GM23338 (cell line): ENCODE results near the gene PARD3. TPM values are rescaled to one million over a fixed set of nuclear protein-coding genes. Genes with fewer than 3 reads are reported as not detected.

Experiments
- ATAC-seq: fragments of 200-7000 bp; cut with Tn5 transposase; 3 replicates; pipeline ENCODE4 v1.9.1; 2020
- DNase-seq: peaks from one replicate; pipeline ENCODE4 v3.0.0-alpha.2; 2015; ENCODE audit warnings: low spot score
- H2AFZ ChIP-seq: fragments of 200-600 bp; sonication (generic); 2 replicates; pipeline ENCODE4 v1.8.0; 2016; ENCODE audit warnings: antibody characterized with exemption, mild to moderate bottlenecking, moderate library complexity
- H3F3A ChIP-seq: fragments of 200-600 bp; sonication (generic); replicated peaks from 2 replicates; pipeline ENCODE4 v1.8.0; 2017; ENCODE audit warnings: antibody characterized with exemption, mixed run types, low read depth
- H3K27ac ChIP-seq: fragments of 200-600 bp; sonication (generic); 2 replicates; pipeline ENCODE4 v1.6.1; 2016; ENCODE audit warnings: low read depth
- H3K27me3 ChIP-seq: fragments of 200-600 bp; sonication (generic); 2 replicates; pipeline ENCODE4 v1.8.0; 2016; ENCODE audit warnings: mild to moderate bottlenecking, mixed run types, moderate library complexity; ENCODE audit not compliant: insufficient read depth
- H3K36me3 ChIP-seq: fragments of 200-600 bp; sonication (generic); 2 replicates; pipeline ENCODE4 v1.8.0; 2016; ENCODE audit warnings: mild to moderate bottlenecking; ENCODE audit not compliant: insufficient read depth
- H3K4me1 ChIP-seq: fragments of 200-600 bp; sonication (generic); 2 replicates; pipeline ENCODE4 v1.8.0; 2016; ENCODE audit warnings: mild to moderate bottlenecking, moderate library complexity; ENCODE audit not compliant: insufficient read depth
- H3K4me2 ChIP-seq: fragments of 200-600 bp; sonication (generic); 2 replicates; pipeline ENCODE4 v1.7.1; 2017; ENCODE audit warnings: mixed run types
- H3K4me3 ChIP-seq: fragments of 200-600 bp; sonication (generic); 2 replicates; pipeline ENCODE4 v1.6.1; 2016; ENCODE audit warnings: mixed run types
- H3K79me2 ChIP-seq: fragments of 200-600 bp; sonication (generic); replicated peaks from 2 replicates; pipeline ENCODE4 v1.8.0; 2017; ENCODE audit warnings: mild to moderate bottlenecking; ENCODE audit not compliant: insufficient read depth
- H3K9me2 ChIP-seq: fragments of 200-600 bp; sonication (generic); 2 replicates; pipeline ENCODE4 v1.8.0; 2017; ENCODE audit not compliant: insufficient read depth
- H4K20me1 ChIP-seq: fragments of 200-600 bp; sonication (generic); replicated peaks from 2 replicates; pipeline ENCODE4 v1.8.0; 2017; ENCODE audit warnings: mild to moderate bottlenecking; ENCODE audit not compliant: insufficient read depth
- H3K27ac Mint-ChIP-seq: 2 replicates; pipeline ENCODE4 v1.8.0; 2020; ENCODE audit warnings: inconsistent platforms, mild to moderate bottlenecking, moderate library complexity, mixed read lengths
- H3K27me3 Mint-ChIP-seq: 3 replicates; pipeline ENCODE4 v1.8.0; 2022; ENCODE audit warnings: low read depth, mild to moderate bottlenecking, moderate library complexity, mixed read lengths, inconsistent platforms; ENCODE audit not compliant: insufficient read depth, poor library complexity
- H3K36me3 Mint-ChIP-seq: 3 replicates; pipeline ENCODE4 v1.8.0; 2021; ENCODE audit warnings: low read depth, mild to moderate bottlenecking, inconsistent platforms, moderate library complexity, mixed read lengths
- H3K4me1 Mint-ChIP-seq: 3 replicates; pipeline ENCODE4 v1.8.0; 2020; ENCODE audit warnings: mild to moderate bottlenecking, inconsistent platforms, mixed read lengths
- H3K4me3 Mint-ChIP-seq: 3 replicates; pipeline ENCODE4 v1.8.0; 2021; ENCODE audit warnings: moderate library complexity, mild to moderate bottlenecking, inconsistent platforms, mixed read lengths
- H3K9me3 Mint-ChIP-seq: 3 replicates; pipeline ENCODE4 v1.8.0; 2020; ENCODE audit warnings: moderate library complexity, mild to moderate bottlenecking, inconsistent platforms, mixed read lengths
- CTCF ChIP-seq, 2 experiments: fragments of 200-600 bp in 1 of 2; sonication (generic) in 1 of 2; conservative IDR thresholded peaks; 2 replicates each; pipeline versions ENCODE4 v1.5.1 to v1.6.1; 2016 to 2017; ENCODE audit warnings: antibody characterized with exemption in 2 of 2, low read depth in 2 of 2, mild to moderate bottlenecking in 2 of 2, moderate library complexity in 1 of 2
- ZNF114 ChIP-seq: fragments of 250-450 bp; sonication (Bioruptor Pico); IDR thresholded peaks from 2 replicates; pipeline ENCODE4 v1.5.0; 2020; ENCODE audit warnings: mild to moderate bottlenecking, moderate library complexity
- ZNF462 ChIP-seq: fragments of 250-450 bp; sonication (Bioruptor Pico); IDR thresholded peaks from 2 replicates; pipeline ENCODE4 v1.5.0; 2020; ENCODE audit warnings: mild to moderate bottlenecking, moderate library complexity
- polyA plus RNA-seq: library from polyadenylated mRNA; unstranded; fragments of >200 nt; fragmentation: Nextera tagmentation; extraction: Ambion mirVana; gene quantifications from 2 replicates; pipeline ENCODE4 v1.2.1, GENCODE V29; 2016
- total RNA-seq: library from RNA; depleted of rRNA; stranded (reverse); fragments of >200 nt; shearing (Covaris generic); gene quantifications from 2 replicates; pipeline ENCODE4 v1.2.3, GENCODE V29; 2014
- TF ChIP-seq, protein P1 (sequence below): IDR thresholded peaks from one replicate; pipeline ENCODE4 v1.6.1; 2018; ENCODE audit warnings: antibody characterized with exemption; ENCODE audit not compliant: unreplicated experiment
- TF ChIP-seq, protein P2 (sequence below): IDR thresholded peaks from 2 replicates; pipeline ENCODE4 v1.6.1; 2016; ENCODE audit warnings: antibody characterized with exemption

The PARD3 gene
- total and polyA plus RNA-seq, 2 experiments from 2014 or later = 30.2 to 51.4 TPM

DNA sequence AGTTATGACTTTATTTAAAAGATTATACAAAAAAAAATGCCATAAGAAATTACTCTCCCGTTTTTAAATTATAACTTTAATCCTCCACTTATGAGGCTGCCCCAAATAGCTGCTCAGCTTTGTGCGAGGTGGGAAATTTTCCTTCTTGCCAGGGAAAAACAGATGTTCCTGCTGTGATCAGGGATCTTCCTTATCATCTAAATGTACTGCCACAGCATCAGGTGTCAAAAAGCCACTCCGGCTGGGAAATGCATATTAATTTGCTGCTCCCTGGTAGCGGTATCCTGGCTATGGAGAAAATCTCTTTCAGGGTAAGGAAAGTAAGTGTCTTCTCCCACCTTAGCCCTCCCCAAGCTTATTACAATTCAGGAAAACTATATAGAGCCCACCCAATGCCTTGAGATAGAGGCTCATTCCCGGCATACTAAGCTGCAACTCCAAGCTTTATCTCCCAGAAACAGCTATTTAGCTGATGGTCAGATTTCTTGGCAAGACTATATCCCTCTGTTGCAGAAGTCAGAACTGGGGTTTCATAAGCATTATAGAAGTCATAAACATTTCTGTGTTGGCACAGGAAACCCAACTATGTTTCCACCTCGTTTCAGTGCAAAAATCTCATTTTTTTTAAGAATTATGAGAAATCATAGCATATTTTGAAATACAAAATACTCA lies 360.4 kb downstream of the PARD3 start (continued):
- TF ChIP-seq, protein P1, sequence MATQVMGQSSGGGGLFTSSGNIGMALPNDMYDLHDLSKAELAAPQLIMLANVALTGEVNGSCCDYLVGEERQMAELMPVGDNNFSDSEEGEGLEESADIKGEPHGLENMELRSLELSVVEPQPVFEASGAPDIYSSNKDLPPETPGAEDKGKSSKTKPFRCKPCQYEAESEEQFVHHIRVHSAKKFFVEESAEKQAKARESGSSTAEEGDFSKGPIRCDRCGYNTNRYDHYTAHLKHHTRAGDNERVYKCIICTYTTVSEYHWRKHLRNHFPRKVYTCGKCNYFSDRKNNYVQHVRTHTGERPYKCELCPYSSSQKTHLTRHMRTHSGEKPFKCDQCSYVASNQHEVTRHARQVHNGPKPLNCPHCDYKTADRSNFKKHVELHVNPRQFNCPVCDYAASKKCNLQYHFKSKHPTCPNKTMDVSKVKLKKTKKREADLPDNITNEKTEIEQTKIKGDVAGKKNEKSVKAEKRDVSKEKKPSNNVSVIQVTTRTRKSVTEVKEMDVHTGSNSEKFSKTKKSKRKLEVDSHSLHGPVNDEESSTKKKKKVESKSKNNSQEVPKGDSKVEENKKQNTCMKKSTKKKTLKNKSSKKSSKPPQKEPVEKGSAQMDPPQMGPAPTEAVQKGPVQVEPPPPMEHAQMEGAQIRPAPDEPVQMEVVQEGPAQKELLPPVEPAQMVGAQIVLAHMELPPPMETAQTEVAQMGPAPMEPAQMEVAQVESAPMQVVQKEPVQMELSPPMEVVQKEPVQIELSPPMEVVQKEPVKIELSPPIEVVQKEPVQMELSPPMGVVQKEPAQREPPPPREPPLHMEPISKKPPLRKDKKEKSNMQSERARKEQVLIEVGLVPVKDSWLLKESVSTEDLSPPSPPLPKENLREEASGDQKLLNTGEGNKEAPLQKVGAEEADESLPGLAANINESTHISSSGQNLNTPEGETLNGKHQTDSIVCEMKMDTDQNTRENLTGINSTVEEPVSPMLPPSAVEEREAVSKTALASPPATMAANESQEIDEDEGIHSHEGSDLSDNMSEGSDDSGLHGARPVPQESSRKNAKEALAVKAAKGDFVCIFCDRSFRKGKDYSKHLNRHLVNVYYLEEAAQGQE = no peak
- TF ChIP-seq ZNF462 (CRISPR knock-in tag) = no peak

GRCh38 chr10:34449836-34450235 lies 365.3 kb downstream of the PARD3 start:
- Mint-ChIP-seq H3K27ac (no peak overlapping the region), H3K9me3 (no peaks in the 10 kb centered on the region), H3K36me3 (no peaks in the 10 kb centered on the region), H3K4me1 (peaks cover 14% of the 10 kb centered on the region; the same call in 2 of the 3 replicates), H3K4me3 (no peak overlapping the region), H3K27me3 (no peaks in the 10 kb centered on the region)
- H3K36me3 ChIP-seq = no peaks in the 10 kb centered on the region
- no peak for DNase-seq
- H2AFZ ChIP-seq = no peak overlapping the region
- H3K9me2 ChIP-seq = no peaks in the 10 kb centered on the region
- H3K79me2 ChIP-seq = no peaks in the 10 kb centered on the region
- no peaks in the 10 kb centered on the region for H4K20me1 ChIP-seq
- no peak overlapping the region for H3K4me2 ChIP-seq
- no peak overlapping the region for H3K27ac ChIP-seq
- no peak for ATAC-seq
- no peaks in the 10 kb centered on the region for H3F3A ChIP-seq
- H3K4me3 ChIP-seq = no peak overlapping the region
- H3K4me1 ChIP-seq = peaks cover 7% of the 10 kb centered on the region; the same call in 1 of the 2 replicates
- no peaks in the 10 kb centered on the region for H3K27me3 ChIP-seq
- TF ChIP-seq, protein P2, sequence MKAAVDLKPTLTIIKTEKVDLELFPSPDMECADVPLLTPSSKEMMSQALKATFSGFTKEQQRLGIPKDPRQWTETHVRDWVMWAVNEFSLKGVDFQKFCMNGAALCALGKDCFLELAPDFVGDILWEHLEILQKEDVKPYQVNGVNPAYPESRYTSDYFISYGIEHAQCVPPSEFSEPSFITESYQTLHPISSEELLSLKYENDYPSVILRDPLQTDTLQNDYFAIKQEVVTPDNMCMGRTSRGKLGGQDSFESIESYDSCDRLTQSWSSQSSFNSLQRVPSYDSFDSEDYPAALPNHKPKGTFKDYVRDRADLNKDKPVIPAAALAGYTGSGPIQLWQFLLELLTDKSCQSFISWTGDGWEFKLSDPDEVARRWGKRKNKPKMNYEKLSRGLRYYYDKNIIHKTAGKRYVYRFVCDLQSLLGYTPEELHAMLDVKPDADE = no peak
- TF ChIP-seq ZNF114 (CRISPR knock-in tag) = no peak
- TF ChIP-seq CTCF (conservative IDR thresholded peaks at IDR 0.05; ENCODE audit: low read depth in 2 of 2) = no peak
